ENCODE measurements around the gene NUDT8. TPM values are rescaled to one million over a fixed set of nuclear protein-coding genes. Genes with fewer than 3 reads are reported as not detected.
A peak's percentile ranks its signal among the peaks of the same experiment; 100 is the strongest.
"Not testable (repeated sequence)": the region's sequence is repeated elsewhere in the genome, so short reads cannot be mapped to it uniquely, and the experiment has no call there.

The NUDT8 gene
- total RNA-seq, 1 donor from 2014 or later, result 14.2 TPM

DNA sequence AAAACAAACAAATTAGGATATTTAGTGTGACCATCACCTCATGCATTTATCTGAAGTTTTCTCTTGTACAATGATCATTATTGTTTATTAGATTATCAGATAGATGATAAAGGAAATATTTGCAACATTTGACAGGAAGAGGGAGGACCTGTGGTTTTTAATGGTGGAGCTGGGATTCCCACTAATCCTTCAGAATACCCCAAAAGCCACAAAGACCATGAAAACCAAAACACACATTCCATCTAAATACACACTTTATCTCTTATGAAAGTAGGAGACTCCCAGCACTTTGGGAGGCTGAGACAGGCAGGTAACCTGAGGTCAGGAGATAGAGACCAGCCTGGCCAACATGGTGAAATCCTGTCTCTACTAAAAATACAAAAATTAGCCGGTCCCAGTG lies 30.6 kb downstream of the NUDT8 start:
- FAIRE-seq, result no peak
- H3K36me3 ChIP-seq (ENCODE audit: control insufficient read depth, insufficient read depth, low read length), result no peaks in the 10 kb centered on the region
- TF ChIP-seq, protein P1, sequence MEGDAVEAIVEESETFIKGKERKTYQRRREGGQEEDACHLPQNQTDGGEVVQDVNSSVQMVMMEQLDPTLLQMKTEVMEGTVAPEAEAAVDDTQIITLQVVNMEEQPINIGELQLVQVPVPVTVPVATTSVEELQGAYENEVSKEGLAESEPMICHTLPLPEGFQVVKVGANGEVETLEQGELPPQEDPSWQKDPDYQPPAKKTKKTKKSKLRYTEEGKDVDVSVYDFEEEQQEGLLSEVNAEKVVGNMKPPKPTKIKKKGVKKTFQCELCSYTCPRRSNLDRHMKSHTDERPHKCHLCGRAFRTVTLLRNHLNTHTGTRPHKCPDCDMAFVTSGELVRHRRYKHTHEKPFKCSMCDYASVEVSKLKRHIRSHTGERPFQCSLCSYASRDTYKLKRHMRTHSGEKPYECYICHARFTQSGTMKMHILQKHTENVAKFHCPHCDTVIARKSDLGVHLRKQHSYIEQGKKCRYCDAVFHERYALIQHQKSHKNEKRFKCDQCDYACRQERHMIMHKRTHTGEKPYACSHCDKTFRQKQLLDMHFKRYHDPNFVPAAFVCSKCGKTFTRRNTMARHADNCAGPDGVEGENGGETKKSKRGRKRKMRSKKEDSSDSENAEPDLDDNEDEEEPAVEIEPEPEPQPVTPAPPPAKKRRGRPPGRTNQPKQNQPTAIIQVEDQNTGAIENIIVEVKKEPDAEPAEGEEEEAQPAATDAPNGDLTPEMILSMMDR (IDR thresholded peaks at IDR 0.05; ENCODE audit: insufficient read depth, low read length, severe bottlenecking), result no peak
- no peak for DNase-seq (ENCODE audit: low read depth)
- no peak overlapping the region for H3K4me3 ChIP-seq (ENCODE audit: low read depth, low read length)
- no peaks in the 10 kb centered on the region for H3K27me3 ChIP-seq (ENCODE audit: control insufficient read depth, insufficient read depth, low read length)

DNA sequence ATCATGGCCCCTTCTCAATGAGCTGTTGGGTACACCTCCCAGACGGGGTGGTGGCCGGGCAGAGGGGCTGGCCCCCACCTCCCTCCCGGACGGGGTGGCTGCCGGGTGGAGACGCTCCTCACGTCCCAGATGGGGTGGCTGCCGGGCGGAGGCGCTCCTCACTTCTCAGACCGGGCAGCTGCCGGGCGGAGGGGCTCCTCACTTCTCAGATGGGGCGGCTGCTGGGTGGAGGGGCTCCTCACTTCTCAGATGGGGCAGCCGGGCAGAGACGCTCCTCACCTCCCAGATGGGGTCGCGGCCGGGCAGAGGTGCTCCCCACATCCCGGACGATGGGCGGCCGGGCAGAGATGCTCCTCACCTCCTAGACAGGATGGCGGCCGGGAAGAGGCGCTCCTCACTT lies 31.8 kb downstream of the NUDT8 start:
- not testable (repeated sequence) for H3K27me3 ChIP-seq (ENCODE audit: control insufficient read depth, insufficient read depth, low read length); H3K36me3 ChIP-seq (ENCODE audit: control insufficient read depth, insufficient read depth, low read length); DNase-seq (ENCODE audit: low read depth); FAIRE-seq; H3K4me3 ChIP-seq (ENCODE audit: low read depth, low read length)

DNA sequence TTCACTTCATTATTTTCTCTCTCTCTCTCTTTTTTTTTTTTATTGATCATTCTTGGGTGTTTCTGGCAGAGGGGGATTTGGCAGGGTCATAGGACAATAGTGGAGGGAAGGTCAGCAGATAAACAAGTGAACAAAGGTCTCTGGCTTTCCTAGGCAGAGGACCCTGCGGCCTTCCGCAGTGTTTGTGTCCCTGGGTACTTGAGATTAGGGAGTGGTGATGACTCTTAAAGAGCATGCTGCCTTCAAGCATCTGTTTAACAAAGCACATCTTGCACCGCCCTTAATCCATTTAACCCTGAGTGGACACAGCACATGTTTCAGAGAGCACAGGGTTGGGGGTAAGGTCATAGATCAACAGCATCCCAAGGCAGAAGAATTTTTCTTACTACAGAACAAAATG lies 32.3 kb downstream of the NUDT8 start:
- not testable (repeated sequence) for FAIRE-seq; H3K36me3 ChIP-seq (ENCODE audit: control insufficient read depth, insufficient read depth, low read length); H3K27me3 ChIP-seq (ENCODE audit: control insufficient read depth, insufficient read depth, low read length); DNase-seq (ENCODE audit: low read depth); H3K4me3 ChIP-seq (ENCODE audit: low read depth, low read length)

DNA sequence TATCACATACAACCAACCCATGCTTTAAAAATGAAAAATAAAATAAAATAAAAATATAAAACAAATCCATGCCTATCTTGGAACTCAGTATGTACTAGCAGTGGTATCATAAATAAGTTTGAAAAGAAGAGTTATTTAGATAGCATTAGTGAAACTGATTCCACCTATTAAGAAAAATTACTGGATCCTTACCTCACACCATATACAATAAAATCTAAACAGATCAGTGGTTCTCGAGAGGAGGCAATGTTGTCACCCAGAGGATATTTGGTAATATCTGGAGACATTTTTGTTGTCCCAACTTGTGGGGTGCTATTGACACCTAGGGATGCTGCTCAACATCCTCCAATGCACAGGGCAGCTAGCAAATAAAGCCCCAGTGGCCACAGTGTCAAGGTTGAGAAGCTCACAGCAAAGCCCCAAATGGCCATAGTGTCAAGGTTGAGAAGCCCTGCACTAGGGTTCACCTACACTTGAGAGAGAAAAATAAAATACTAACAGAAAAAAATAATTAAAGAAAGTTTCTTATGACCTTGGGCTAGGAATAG lies 32.9 kb downstream of the NUDT8 start:
- DNase-seq (ENCODE audit: low read depth) (no peak), FAIRE-seq (no peak)
- H3K36me3 ChIP-seq (ENCODE audit: control insufficient read depth, insufficient read depth, low read length), result no peaks in the 10 kb centered on the region
- no peaks in the 10 kb centered on the region for H3K27me3 ChIP-seq (ENCODE audit: control insufficient read depth, insufficient read depth, low read length)
- TF ChIP-seq, protein P1 (IDR thresholded peaks at IDR 0.05; ENCODE audit: insufficient read depth, low read length, severe bottlenecking), result no peak
- H3K4me3 ChIP-seq (ENCODE audit: low read depth, low read length), result no peak overlapping the region

DNA sequence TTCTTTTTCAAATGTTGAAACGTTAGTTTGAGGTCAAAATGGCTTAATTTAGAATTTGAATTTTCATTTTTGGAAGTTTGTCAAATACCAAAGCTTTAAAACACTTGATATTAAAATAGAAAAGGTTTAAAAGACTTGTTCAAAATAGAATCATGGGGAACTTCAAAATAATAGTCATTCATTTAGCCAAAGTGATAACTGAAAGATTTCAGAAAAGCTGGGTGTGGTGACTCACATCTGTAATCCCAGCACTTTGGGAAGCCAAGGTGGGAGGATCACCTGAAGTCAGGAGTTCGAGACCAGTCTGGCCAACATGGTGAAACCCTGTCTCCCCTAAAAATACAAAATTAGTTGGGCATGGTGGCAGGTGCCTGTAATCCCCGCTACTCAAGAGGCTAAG lies 35.3 kb downstream of the NUDT8 start:
- FAIRE-seq, result no peak
- no peaks in the 10 kb centered on the region for H3K36me3 ChIP-seq (ENCODE audit: control insufficient read depth, insufficient read depth, low read length)
- no peaks in the 10 kb centered on the region for H3K27me3 ChIP-seq (ENCODE audit: control insufficient read depth, insufficient read depth, low read length)
- TF ChIP-seq, protein P1 (IDR thresholded peaks at IDR 0.05; ENCODE audit: insufficient read depth, low read length, severe bottlenecking), result no peak
- H3K4me3 ChIP-seq (ENCODE audit: low read depth, low read length), result no peak overlapping the region
- DNase-seq (ENCODE audit: low read depth), result no peak

DNA sequence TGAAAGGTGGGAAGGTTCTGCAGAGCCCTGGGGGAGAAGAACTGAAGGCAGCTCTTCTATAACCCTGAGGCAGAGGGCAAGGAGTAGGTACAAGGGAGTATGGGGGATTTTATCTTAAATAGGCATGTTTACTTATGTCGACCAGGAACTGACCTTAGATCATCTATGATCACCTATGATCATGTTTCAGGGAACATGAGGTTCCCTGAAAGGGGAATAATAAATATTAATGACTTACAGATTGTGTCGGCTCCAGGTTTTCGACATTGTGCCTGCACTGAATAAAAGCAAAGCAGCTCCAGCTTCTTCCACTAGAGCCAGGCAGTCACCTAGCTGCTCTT lies 36.2 kb downstream of the NUDT8 start:
- FAIRE-seq (no peak), DNase-seq (ENCODE audit: low read depth) (no peak)
- Histone ChIP-seq H3K36me3 (ENCODE audit: control insufficient read depth, insufficient read depth, low read length) (no peaks in the 10 kb centered on the region), H3K4me3 (ENCODE audit: low read depth, low read length) (no peak overlapping the region), H3K27me3 (ENCODE audit: control insufficient read depth, insufficient read depth, low read length) (no peaks in the 10 kb centered on the region)
- TF ChIP-seq, protein P1 (IDR thresholded peaks at IDR 0.05; ENCODE audit: insufficient read depth, low read length, severe bottlenecking), result no peak

DNA sequence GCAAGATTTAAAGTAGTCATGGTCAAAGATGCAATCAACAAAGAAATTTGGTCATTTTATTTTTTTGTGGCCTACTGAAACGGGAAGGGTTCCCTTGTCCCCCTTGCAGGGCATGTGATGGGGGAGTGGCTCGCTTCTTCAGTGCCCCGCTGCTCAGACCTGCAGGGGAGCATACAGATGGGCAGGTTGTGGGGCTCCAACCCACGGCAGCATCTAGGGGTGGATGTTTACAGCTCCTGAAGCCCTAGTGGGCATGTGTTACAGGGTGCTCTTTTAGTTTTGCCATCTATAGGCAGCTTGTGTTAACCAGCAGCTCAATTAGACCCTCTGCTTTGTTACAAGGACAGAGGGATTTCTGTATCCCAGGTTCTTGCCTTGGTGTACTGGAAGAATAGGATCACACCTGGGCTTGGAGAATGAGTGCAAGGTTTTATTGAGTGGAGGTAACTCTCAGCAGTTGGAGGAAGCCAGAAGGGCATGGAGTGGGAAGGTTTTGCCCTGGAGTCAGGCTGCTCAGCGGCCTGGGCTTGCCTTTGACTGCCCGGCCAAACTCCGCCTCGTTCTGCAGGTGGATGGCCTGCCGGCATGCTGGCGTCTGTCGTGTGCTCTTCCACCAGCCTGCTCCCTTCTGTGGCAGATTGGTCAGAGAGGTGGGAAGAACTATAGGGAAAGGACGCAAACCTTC lies 36.7 kb downstream of the NUDT8 start:
- Histone ChIP-seq H3K27me3 (ENCODE audit: control insufficient read depth, insufficient read depth, low read length) (no peaks in the 10 kb centered on the region), H3K36me3 (ENCODE audit: control insufficient read depth, insufficient read depth, low read length) (no peaks in the 10 kb centered on the region), H3K4me3 (ENCODE audit: low read depth, low read length) (no peak overlapping the region)
- TF ChIP-seq, protein P1 (IDR thresholded peaks at IDR 0.05; ENCODE audit: insufficient read depth, low read length, severe bottlenecking), result no peak
- DNase-seq (ENCODE audit: low read depth) (peak; percentile 28), FAIRE-seq (no peak)

DNA sequence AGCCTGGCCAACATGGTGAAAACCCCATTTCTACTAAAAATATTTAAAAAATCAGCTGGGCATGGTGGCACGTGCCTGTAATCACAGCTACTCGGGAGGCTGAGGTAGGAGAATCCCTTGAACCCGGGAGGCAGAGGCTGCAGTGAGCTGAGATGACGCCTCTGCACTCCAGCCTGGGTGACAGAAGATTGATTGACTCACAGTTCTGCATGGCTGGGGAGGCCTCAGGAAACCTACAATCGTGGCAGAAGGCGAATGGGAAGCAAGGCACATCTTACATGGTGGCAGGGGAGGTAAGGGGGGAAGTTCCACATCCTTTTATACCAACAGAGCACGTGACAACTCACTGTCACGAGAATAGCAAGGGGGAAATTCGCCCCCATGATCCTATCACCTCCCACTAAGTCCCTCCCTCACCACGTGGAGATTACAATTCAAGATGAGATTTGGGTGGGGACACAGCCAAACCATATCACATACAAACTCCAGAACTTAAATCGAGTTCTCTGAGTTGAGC lies 40.8 kb downstream of the NUDT8 start:
- DNase-seq (ENCODE audit: low read depth); H3K4me3 ChIP-seq (ENCODE audit: low read depth, low read length); FAIRE-seq; H3K27me3 ChIP-seq (ENCODE audit: control insufficient read depth, insufficient read depth, low read length): not testable (repeated sequence)
- H3K36me3 ChIP-seq (ENCODE audit: control insufficient read depth, insufficient read depth, low read length), result peaks cover 24% of the 10 kb centered on the region
